ES-I3 (cell line): ENCODE data around the gene AGAP1.

Experiments
- H3K36me3 ChIP-seq: 2 replicates; pipeline ENCODE4 v1.6.1; 2013; ENCODE audit warnings: mild to moderate bottlenecking, low read length, control low read depth, moderate library complexity; ENCODE audit not compliant: insufficient read depth
- H3K4me1 ChIP-seq: 2 replicates; pipeline ENCODE4 v1.6.1; 2013; ENCODE audit warnings: mild to moderate bottlenecking, control low read depth, low read length; ENCODE audit not compliant: insufficient read depth
- H3K9ac ChIP-seq: 2 replicates; pipeline ENCODE4 v1.6.1; 2013; ENCODE audit warnings: low read depth, mild to moderate bottlenecking, low read length, moderate library complexity
- H3K9me3 ChIP-seq: 2 replicates; pipeline ENCODE4 v1.6.1; 2013; ENCODE audit warnings: mild to moderate bottlenecking, low read length, moderate library complexity; ENCODE audit not compliant: control insufficient read depth, insufficient read depth

AGAP1 gene

GRCh38 chr2:235921508-235922191 lies 427.8 kb downstream of the AGAP1 start:
- Histone ChIP-seq H3K36me3 (no peaks in the 10 kb centered on the region), H3K9ac (no peak overlapping the region), H3K9me3 (no peaks in the 10 kb centered on the region; the same call in 1 of the 2 replicates), H3K4me1 (no peaks in the 10 kb centered on the region)

GRCh38 chr2:235922839-235923238 lies 429.0 kb downstream of the AGAP1 start:
- Histone ChIP-seq H3K36me3 (no peaks in the 10 kb centered on the region), H3K9ac (no peak overlapping the region), H3K9me3 (no peaks in the 10 kb centered on the region; the same call in 1 of the 2 replicates), H3K4me1 (no peaks in the 10 kb centered on the region)

- H3K9ac ChIP-seq = no peak overlapping the region
- H3K4me1 ChIP-seq = no peaks in the 10 kb centered on the region
- no peaks in the 10 kb centered on the region for H3K36me3 ChIP-seq
- no peaks in the 10 kb centered on the region; the same call in 1 of the 2 replicates for H3K9me3 ChIP-seq
Measured at GRCh38 chr2:235923859-235924674, 430.2 kb downstream of the AGAP1 start.

GRCh38 chr2:235924675-235925063 lies 430.8 kb downstream of the AGAP1 start:
- Histone ChIP-seq H3K9ac (no peak overlapping the region), H3K4me1 (no peaks in the 10 kb centered on the region), H3K36me3 (no peaks in the 10 kb centered on the region), H3K9me3 (no peaks in the 10 kb centered on the region; the same call in 1 of the 2 replicates)

- H3K36me3 ChIP-seq = no peaks in the 10 kb centered on the region
- no peaks in the 10 kb centered on the region; the same call in 1 of the 2 replicates for H3K9me3 ChIP-seq
- H3K9ac ChIP-seq = no peak overlapping the region
- no peaks in the 10 kb centered on the region for H3K4me1 ChIP-seq
Measured at GRCh38 chr2:235925250-235925919, 431.5 kb downstream of the AGAP1 start.

GRCh38 chr2:235926229-235926628 lies 432.4 kb downstream of the AGAP1 start:
- no peaks in the 10 kb centered on the region for H3K9me3 ChIP-seq
- no peaks in the 10 kb centered on the region for H3K36me3 ChIP-seq
- H3K9ac ChIP-seq = no peak overlapping the region
- H3K4me1 ChIP-seq = no peaks in the 10 kb centered on the region

GRCh38 chr2:235928751-235929370 lies 435.0 kb downstream of the AGAP1 start:
- no peaks in the 10 kb centered on the region; the same call in 1 of the 2 replicates for H3K36me3 ChIP-seq
- H3K4me1 ChIP-seq = no peaks in the 10 kb centered on the region
- no peaks in the 10 kb centered on the region for H3K9me3 ChIP-seq
- no peak overlapping the region for H3K9ac ChIP-seq

- Histone ChIP-seq H3K4me1 (no peaks in the 10 kb centered on the region), H3K9me3 (0 out of 2 replicates have a peak, but pooled peaks cover under 1% of the 10 kb centered on the region), H3K36me3 (no peaks in the 10 kb centered on the region; the same call in 1 of the 2 replicates), H3K9ac (no peak overlapping the region)
Measured at GRCh38 chr2:235930701-235931100, 436.9 kb downstream of the AGAP1 start.

- Histone ChIP-seq H3K9ac (no peak overlapping the region), H3K4me1 (no peaks in the 10 kb centered on the region), H3K36me3 (peaks cover 3% of the 10 kb centered on the region; the same call in 1 of the 2 replicates), H3K9me3 (peaks cover 5% of the 10 kb centered on the region; the same call in 1 of the 2 replicates)
Measured at GRCh38 chr2:235931676-235932075, 437.8 kb downstream of the AGAP1 start.

- H3K9ac ChIP-seq = no peak overlapping the region
- H3K36me3 ChIP-seq = peaks cover 5% of the 10 kb centered on the region; the same call in 1 of the 2 replicates
- H3K4me1 ChIP-seq = no peaks in the 10 kb centered on the region
- H3K9me3 ChIP-seq = peaks cover 5% of the 10 kb centered on the region; the same call in 1 of the 2 replicates
Measured at GRCh38 chr2:235934059-235934773, 440.4 kb downstream of the AGAP1 start.

GRCh38 chr2:235934774-235935484 lies 441.1 kb downstream of the AGAP1 start:
- H3K36me3 ChIP-seq = peaks cover 5% of the 10 kb centered on the region; the same call in 1 of the 2 replicates
- H3K9me3 ChIP-seq = peaks cover 5% of the 10 kb centered on the region; the same call in 1 of the 2 replicates
- no peaks in the 10 kb centered on the region for H3K4me1 ChIP-seq
- H3K9ac ChIP-seq = no peak overlapping the region

GRCh38 chr2:235935773-235936172 lies 441.9 kb downstream of the AGAP1 start:
- peaks cover 5% of the 10 kb centered on the region; the same call in 1 of the 2 replicates for H3K36me3 ChIP-seq

GRCh38 chr2:235936493-235936892 lies 442.6 kb downstream of the AGAP1 start:
- no peaks in the 10 kb centered on the region; the same call in 1 of the 2 replicates for H3K4me1 ChIP-seq
- no peak overlapping the region for H3K9ac ChIP-seq
- H3K9me3 ChIP-seq = peaks cover 5% of the 10 kb centered on the region; the same call in 1 of the 2 replicates
- peaks cover 5% of the 10 kb centered on the region; the same call in 1 of the 2 replicates for H3K36me3 ChIP-seq

More at GRCh38 chr2:235935773-235936172, 441.9 kb downstream of the AGAP1 start:
- Histone ChIP-seq H3K9ac (no peak overlapping the region), H3K4me1 (no peaks in the 10 kb centered on the region; the same call in 1 of the 2 replicates), H3K9me3 (peaks cover 5% of the 10 kb centered on the region; the same call in 1 of the 2 replicates)
